H9 (cell line): ENCODE results near the gene KMT2B. TPM values are rescaled to one million over a fixed set of nuclear protein-coding genes. Genes with fewer than 3 reads are reported as not detected.

Experiments
- DNase-seq: peaks from one replicate; pipeline ENCODE4 v3.0.0-alpha.2; 2017
- H2AFZ ChIP-seq: one replicate; pipeline ENCODE4 v1.6.1; 2013; ENCODE audit warnings: mild to moderate bottlenecking, low read length, control low read depth, moderate library complexity
- H2AK5ac ChIP-seq: 2 replicates; pipeline ENCODE4 v1.6.1; 2013; ENCODE audit warnings: low read length, control low read depth, mixed read lengths; ENCODE audit not compliant: insufficient read length
- H2BK120ac ChIP-seq: one replicate; pipeline ENCODE4 v1.6.1; 2013; ENCODE audit warnings: low read depth, mild to moderate bottlenecking, low read length, control low read depth, inconsistent platforms; ENCODE audit not compliant: poor library complexity, severe bottlenecking
- H2BK12ac ChIP-seq: 2 replicates; pipeline ENCODE4 v1.6.1; 2013; ENCODE audit warnings: low read length, control low read depth, mixed read lengths, low read depth; ENCODE audit not compliant: insufficient read length
- H2BK15ac ChIP-seq: 2 replicates; pipeline ENCODE4 v1.6.1; 2013; ENCODE audit warnings: low read depth, low read length, control low read depth
- H2BK20ac ChIP-seq: one replicate; pipeline ENCODE4 v1.6.1; 2013; ENCODE audit warnings: low read depth, mild to moderate bottlenecking, low read length, control low read depth, inconsistent platforms; ENCODE audit not compliant: poor library complexity, severe bottlenecking
- H2BK5ac ChIP-seq: 2 replicates; pipeline ENCODE4 v1.6.1; 2013; ENCODE audit warnings: low read length, control low read depth, mixed read lengths; ENCODE audit not compliant: insufficient read length
- H3K14ac ChIP-seq: 2 replicates; pipeline ENCODE4 v1.6.1; 2013; ENCODE audit warnings: low read length, control low read depth; ENCODE audit not compliant: insufficient read depth
- H3K18ac ChIP-seq: 2 replicates; pipeline ENCODE4 v1.6.1; 2013; ENCODE audit warnings: low read depth, mild to moderate bottlenecking, mixed read lengths, low read length, control low read depth; ENCODE audit not compliant: insufficient read length
- H3K23ac ChIP-seq: 2 replicates; pipeline ENCODE4 v1.6.1; 2013; ENCODE audit warnings: low read length, control low read depth, mixed read lengths, low read depth; ENCODE audit not compliant: insufficient read length
- H3K23me2 ChIP-seq: 2 replicates; pipeline ENCODE4 v1.6.1; 2013; ENCODE audit warnings: low read depth, mild to moderate bottlenecking, mixed read lengths, low read length, control low read depth; ENCODE audit not compliant: insufficient read length, poor library complexity, severe bottlenecking
- H3K27ac ChIP-seq: 2 replicates; pipeline ENCODE4 v1.5.1; 2013; ENCODE audit warnings: low read length, control low read depth, mixed read lengths, low read depth; ENCODE audit not compliant: insufficient read length
- H3K27me3 ChIP-seq: 2 replicates; pipeline ENCODE4 v1.6.1; 2013; ENCODE audit warnings: low read length, control low read depth, inconsistent platforms; ENCODE audit not compliant: insufficient read depth
- H3K4ac ChIP-seq: 2 replicates; pipeline ENCODE4 v1.6.1; 2013; ENCODE audit warnings: low read depth, mild to moderate bottlenecking, control low read depth, inconsistent platforms, low read length, moderate library complexity
- H3K4me1 ChIP-seq: 2 replicates; pipeline ENCODE4 v1.6.1; 2013; ENCODE audit warnings: low read length, control low read depth, inconsistent platforms; ENCODE audit not compliant: insufficient read depth
- H3K4me2 ChIP-seq: 2 replicates; pipeline ENCODE4 v1.6.1; 2013; ENCODE audit warnings: low read length, control low read depth, mixed read lengths; ENCODE audit not compliant: insufficient read length, insufficient read depth
- H3K56ac ChIP-seq: 2 replicates; pipeline ENCODE4 v1.6.1; 2013; ENCODE audit warnings: low read depth, mild to moderate bottlenecking, mixed read lengths, low read length, control low read depth; ENCODE audit not compliant: insufficient read length
- H3K79me1 ChIP-seq: 2 replicates; pipeline ENCODE4 v1.6.1; 2013; ENCODE audit warnings: low read depth, mild to moderate bottlenecking, moderate library complexity, low read length, control low read depth, inconsistent platforms; ENCODE audit not compliant: insufficient read depth, poor library complexity, severe bottlenecking
- H3K79me2 ChIP-seq: 2 replicates; pipeline ENCODE4 v1.6.1; 2013; ENCODE audit warnings: low read length, control low read depth, inconsistent platforms; ENCODE audit not compliant: insufficient read depth
- H3K9ac ChIP-seq: 2 replicates; pipeline ENCODE4 v1.6.1; 2013; ENCODE audit warnings: low read length, control low read depth, mixed read lengths; ENCODE audit not compliant: insufficient read length; ENCODE audit errors: extremely low read depth
- H3K9me3 ChIP-seq: one replicate; pipeline ENCODE4 v1.6.1; 2013; ENCODE audit warnings: low read depth, low read length, inconsistent platforms; ENCODE audit not compliant: control insufficient read depth
- H3T11ph ChIP-seq: one replicate; pipeline ENCODE4 v1.6.1; 2013; ENCODE audit warnings: mild to moderate bottlenecking, low read length, control low read depth, inconsistent platforms
- H4K20me1 ChIP-seq: one replicate; pipeline ENCODE4 v1.6.1; 2013; ENCODE audit not compliant: control insufficient read depth, insufficient read length, insufficient read depth
- H4K5ac ChIP-seq: 2 replicates; pipeline ENCODE4 v1.6.1; 2013; ENCODE audit warnings: low read depth, mild to moderate bottlenecking, mixed read lengths, low read length, control low read depth; ENCODE audit not compliant: insufficient read length
- H4K8ac ChIP-seq: replicated peaks from 2 replicates; pipeline ENCODE4 v1.6.1; 2013; ENCODE audit warnings: low read length, control low read depth, mixed read lengths, low read depth; ENCODE audit not compliant: insufficient read length
- H4K91ac ChIP-seq: 2 replicates; pipeline ENCODE4 v1.6.1; 2013; ENCODE audit warnings: low read depth, mild to moderate bottlenecking, moderate library complexity, mixed read lengths, low read length, control low read depth; ENCODE audit not compliant: insufficient read length
- H3K27ac Mint-ChIP-seq, 3 experiments: 2 replicates in 2 of 3; 3 replicates in 1 of 3; pipeline ENCODE4 v1.8.0; 2020 to 2021; ENCODE audit warnings: mixed read lengths in 3 of 3, mild to moderate bottlenecking in 1 of 3, moderate library complexity in 1 of 3
- H3K27me3 Mint-ChIP-seq: 2 replicates; pipeline ENCODE4 v1.8.0; 2021; ENCODE audit warnings: low read depth, mild to moderate bottlenecking, moderate library complexity, mixed read lengths
- H3K36me3 Mint-ChIP-seq, 3 experiments: 2 replicates in 2 of 3; 3 replicates in 1 of 3; pipeline ENCODE4 v1.8.0; 2020 to 2021; ENCODE audit warnings: low read depth in 3 of 3, mixed read lengths in 3 of 3; ENCODE audit not compliant: insufficient read depth in 1 of 3
- H3K4me1 Mint-ChIP-seq, 2 experiments: 2 replicates each; pipeline ENCODE4 v1.8.0; 2020; ENCODE audit warnings: mixed read lengths in 2 of 2
- H3K4me3 Mint-ChIP-seq, 2 experiments: 2 replicates in 1 of 2; 3 replicates in 1 of 2; pipeline ENCODE4 v1.8.0; 2020 to 2021; ENCODE audit warnings: mild to moderate bottlenecking in 2 of 2, mixed read lengths in 2 of 2, moderate library complexity in 1 of 2
- H3K9me3 Mint-ChIP-seq, 2 experiments: 2 replicates in 1 of 2; 3 replicates in 1 of 2; pipeline ENCODE4 v1.8.0; 2020; ENCODE audit warnings: mild to moderate bottlenecking in 2 of 2, mixed read lengths in 2 of 2, moderate library complexity in 1 of 2
- CTCF ChIP-seq: fragments of 200-600 bp; sonication (generic); conservative IDR thresholded peaks from 3 replicates; pipeline ENCODE4 v1.8.0; 2021; ENCODE audit warnings: antibody characterized with exemption, mild to moderate bottlenecking
- WGBS: extraction: QIAGEN DNeasy Blood & Tissue Kit; methylation state at CpG from one replicate; pipeline ENCODE4 v1.1.7; 2013; ENCODE audit warnings: missing lambda C conversion rate, low lambda C conversion rate, mixed read lengths; ENCODE audit not compliant: insufficient read length; ENCODE audit errors: extremely low coverage; 5-methylcytosine and 5-hydroxymethylcytosine counted together
- total RNA-seq: library from RNA; stranded (reverse); gene quantifications from 2 replicates; pipeline ENCODE4 v1.2.1, GENCODE V29; 2021

The KMT2B gene
- total RNA-seq, 1 experiment from 2014 or later, result 47.7 TPM

DNA sequence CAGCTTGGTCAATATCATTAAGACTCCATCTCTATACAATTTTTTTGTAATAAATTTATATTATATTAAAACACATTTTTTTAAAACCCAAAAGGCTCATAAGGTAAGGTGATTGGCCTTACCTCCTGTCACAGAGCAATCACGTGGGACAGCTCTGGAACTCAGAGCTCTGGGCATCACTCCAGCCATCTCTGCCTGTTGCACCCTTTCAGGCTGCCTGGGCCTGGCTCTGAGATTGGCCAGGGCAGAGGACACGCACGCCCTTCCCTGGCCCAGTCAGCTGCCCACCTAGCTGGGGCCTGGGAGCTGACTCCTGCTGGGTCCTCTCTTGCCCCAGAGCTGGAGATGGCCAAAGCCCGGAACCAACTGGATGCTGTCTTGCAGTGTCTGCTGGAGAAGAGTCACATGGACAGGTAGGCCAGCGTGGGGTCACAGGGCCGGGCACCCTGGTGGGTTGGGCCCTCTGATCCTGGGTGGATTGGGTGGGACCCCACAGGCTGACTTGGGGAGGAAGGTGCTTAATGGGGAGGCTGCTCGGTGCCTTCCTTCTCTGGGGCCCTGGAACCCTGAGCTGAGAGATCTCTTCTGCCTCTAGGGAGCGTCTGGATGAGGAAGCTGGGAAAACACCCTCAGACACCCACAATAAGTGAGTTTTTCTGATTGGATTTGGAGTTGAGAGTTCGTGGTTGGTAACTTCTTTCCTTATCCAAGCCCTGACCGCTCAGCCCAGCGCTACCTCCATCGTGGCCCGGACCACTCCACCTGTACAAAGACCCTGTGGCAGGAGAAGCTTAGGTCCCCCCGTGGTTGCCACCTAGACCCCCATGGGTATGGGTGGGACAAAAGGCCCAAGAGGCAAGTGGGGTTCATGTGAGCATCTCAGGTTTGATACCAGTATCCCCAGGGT lies 34.3 kb downstream of the KMT2B start:
- H2AK5ac ChIP-seq, result no peak overlapping the region
- H3K9me3 ChIP-seq, result no peaks in the 10 kb centered on the region
- no peak overlapping the region for H2AFZ ChIP-seq
- no peak overlapping the region for H2BK120ac ChIP-seq
- H4K5ac ChIP-seq, result no peak overlapping the region
- no peak overlapping the region for H2BK5ac ChIP-seq
- Mint-ChIP-seq H3K36me3 (peaks cover 0 to 7% (median 6%) of the 10 kb centered on the region in 3 experiments; a peak in 3 of 7 replicates), H3K27ac (no peak overlapping the region), H3K9me3 (no peaks in the 10 kb centered on the region), H3K4me1 (peaks cover 15 to 23% of the 10 kb centered on the region in 2 experiments), H3K4me3 (no peak overlapping the region), H3K27me3 (peaks cover 7% of the 10 kb centered on the region)
- no peak overlapping the region for H3K4me2 ChIP-seq
- no peak for DNase-seq
- no peaks in the 10 kb centered on the region for H4K20me1 ChIP-seq
- H3K4me1 ChIP-seq, result no peaks in the 10 kb centered on the region
- H3K56ac ChIP-seq, result no peak overlapping the region
- no peak overlapping the region for H2BK12ac ChIP-seq
- no peaks in the 10 kb centered on the region for H3K79me1 ChIP-seq
- no peak overlapping the region for H2BK20ac ChIP-seq
- no peak overlapping the region for H3K14ac ChIP-seq
- no peaks in the 10 kb centered on the region for H3K79me2 ChIP-seq
- H4K91ac ChIP-seq, result no peak overlapping the region
- no peaks in the 10 kb centered on the region for H3K27me3 ChIP-seq
- H3K27ac ChIP-seq, result no peak overlapping the region
- H3K23ac ChIP-seq, result no peak overlapping the region
- TF ChIP-seq CTCF, result no peak
- H3K4ac ChIP-seq, result no peak overlapping the region
- H3K23me2 ChIP-seq, result peaks cover 13% of the 10 kb centered on the region
- H4K8ac ChIP-seq, result no peak overlapping the region
- no peak overlapping the region for H3K18ac ChIP-seq
- H3T11ph ChIP-seq, result no peak overlapping the region
- no CpG with 5 or more reads among the region's 14 CpGs for WGBS
- no peak overlapping the region for H2BK15ac ChIP-seq
- no peak overlapping the region for H3K9ac ChIP-seq
